PFSK-1 (cell line): ENCODE measurements around the gene NUDCD2.

Experiments used
- POLR2AphosphoS5 ChIP-seq: IDR thresholded peaks from 2 replicates; pipeline ENCODE4 v1.6.1; 2012; ENCODE audit warnings: low read depth, mild to moderate bottlenecking, control low read depth, low read length, moderate library complexity
- SIN3A ChIP-seq: IDR thresholded peaks from 2 replicates; pipeline ENCODE4 v1.6.1; 2012; ENCODE audit warnings: mild to moderate bottlenecking, low read length, moderate library complexity, borderline replicate concordance; ENCODE audit not compliant: insufficient read depth
- TF ChIP-seq, protein P1 (sequence below), 2 experiments: IDR thresholded peaks; 2 replicates each; pipeline versions ENCODE4 v1.6.1 to v1.8.0; 2011 to 2012; ENCODE audit warnings: low read depth in 2 of 2, low read length in 2 of 2, control low read depth in 1 of 2, inconsistent platforms in 1 of 2, mild to moderate bottlenecking in 1 of 2, moderate library complexity in 1 of 2; ENCODE audit not compliant: insufficient read depth in 1 of 2

DNA sequence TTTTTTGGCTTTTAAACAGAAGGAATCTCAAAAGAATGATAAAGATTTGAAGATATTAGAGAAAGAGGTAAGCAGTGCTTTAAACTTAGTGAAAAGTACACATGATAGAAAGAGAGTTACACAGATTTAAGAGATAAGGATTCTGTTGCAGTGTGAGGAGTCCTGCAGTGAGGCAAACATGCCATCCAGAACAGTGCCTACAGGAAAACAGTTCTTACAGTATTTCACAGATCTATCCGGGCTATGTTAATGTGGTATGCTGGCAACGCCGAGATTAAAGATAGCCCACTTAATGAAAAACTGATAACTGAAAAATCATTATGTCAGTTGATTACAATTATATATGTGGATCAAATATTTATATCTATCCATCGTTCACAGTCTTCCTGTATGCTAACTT is 7.8 kb upstream of the NUDCD2 start:
- TF ChIP-seq, protein P1, sequence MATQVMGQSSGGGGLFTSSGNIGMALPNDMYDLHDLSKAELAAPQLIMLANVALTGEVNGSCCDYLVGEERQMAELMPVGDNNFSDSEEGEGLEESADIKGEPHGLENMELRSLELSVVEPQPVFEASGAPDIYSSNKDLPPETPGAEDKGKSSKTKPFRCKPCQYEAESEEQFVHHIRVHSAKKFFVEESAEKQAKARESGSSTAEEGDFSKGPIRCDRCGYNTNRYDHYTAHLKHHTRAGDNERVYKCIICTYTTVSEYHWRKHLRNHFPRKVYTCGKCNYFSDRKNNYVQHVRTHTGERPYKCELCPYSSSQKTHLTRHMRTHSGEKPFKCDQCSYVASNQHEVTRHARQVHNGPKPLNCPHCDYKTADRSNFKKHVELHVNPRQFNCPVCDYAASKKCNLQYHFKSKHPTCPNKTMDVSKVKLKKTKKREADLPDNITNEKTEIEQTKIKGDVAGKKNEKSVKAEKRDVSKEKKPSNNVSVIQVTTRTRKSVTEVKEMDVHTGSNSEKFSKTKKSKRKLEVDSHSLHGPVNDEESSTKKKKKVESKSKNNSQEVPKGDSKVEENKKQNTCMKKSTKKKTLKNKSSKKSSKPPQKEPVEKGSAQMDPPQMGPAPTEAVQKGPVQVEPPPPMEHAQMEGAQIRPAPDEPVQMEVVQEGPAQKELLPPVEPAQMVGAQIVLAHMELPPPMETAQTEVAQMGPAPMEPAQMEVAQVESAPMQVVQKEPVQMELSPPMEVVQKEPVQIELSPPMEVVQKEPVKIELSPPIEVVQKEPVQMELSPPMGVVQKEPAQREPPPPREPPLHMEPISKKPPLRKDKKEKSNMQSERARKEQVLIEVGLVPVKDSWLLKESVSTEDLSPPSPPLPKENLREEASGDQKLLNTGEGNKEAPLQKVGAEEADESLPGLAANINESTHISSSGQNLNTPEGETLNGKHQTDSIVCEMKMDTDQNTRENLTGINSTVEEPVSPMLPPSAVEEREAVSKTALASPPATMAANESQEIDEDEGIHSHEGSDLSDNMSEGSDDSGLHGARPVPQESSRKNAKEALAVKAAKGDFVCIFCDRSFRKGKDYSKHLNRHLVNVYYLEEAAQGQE (IDR thresholded peaks at IDR 0.05; ENCODE audit: insufficient read depth in 1 of 2, low read depth in 2 of 2, low read length in 2 of 2), result no peak
- TF ChIP-seq SIN3A, result no peak
- TF ChIP-seq POLR2AphosphoS5, result no peak
